Myocyte (in vitro differentiated cells): ENCODE results near the gene PRDM1. TPM values are rescaled to one million over a fixed set of nuclear protein-coding genes. Genes with fewer than 3 reads are reported as not detected.
A peak's percentile ranks its signal among the peaks of the same experiment; 100 is the strongest.

Experiments
- DNase-seq: peaks from one replicate; pipeline ENCODE4 v3.0.0-alpha.2; 2012; ENCODE audit warnings: low read depth
- total RNA-seq: library from RNA; depleted of rRNA; stranded (reverse); fragments of >200 nt; gene quantifications from 2 replicates; pipeline ENCODE4 v1.2.3, GENCODE V29; 2014

Gene PRDM1
- total RNA-seq, 1 donor from 2014 or later = 0.67 TPM

GRCh38 chr6:106094964-106095335 is 8.8 kb downstream of the PRDM1 start:
- DNase-seq = no peak

- peak; percentile 54 for DNase-seq
These were observed 11.5 kb downstream of the PRDM1 start for GRCh38 chr6:106097411-106098231.

DNA sequence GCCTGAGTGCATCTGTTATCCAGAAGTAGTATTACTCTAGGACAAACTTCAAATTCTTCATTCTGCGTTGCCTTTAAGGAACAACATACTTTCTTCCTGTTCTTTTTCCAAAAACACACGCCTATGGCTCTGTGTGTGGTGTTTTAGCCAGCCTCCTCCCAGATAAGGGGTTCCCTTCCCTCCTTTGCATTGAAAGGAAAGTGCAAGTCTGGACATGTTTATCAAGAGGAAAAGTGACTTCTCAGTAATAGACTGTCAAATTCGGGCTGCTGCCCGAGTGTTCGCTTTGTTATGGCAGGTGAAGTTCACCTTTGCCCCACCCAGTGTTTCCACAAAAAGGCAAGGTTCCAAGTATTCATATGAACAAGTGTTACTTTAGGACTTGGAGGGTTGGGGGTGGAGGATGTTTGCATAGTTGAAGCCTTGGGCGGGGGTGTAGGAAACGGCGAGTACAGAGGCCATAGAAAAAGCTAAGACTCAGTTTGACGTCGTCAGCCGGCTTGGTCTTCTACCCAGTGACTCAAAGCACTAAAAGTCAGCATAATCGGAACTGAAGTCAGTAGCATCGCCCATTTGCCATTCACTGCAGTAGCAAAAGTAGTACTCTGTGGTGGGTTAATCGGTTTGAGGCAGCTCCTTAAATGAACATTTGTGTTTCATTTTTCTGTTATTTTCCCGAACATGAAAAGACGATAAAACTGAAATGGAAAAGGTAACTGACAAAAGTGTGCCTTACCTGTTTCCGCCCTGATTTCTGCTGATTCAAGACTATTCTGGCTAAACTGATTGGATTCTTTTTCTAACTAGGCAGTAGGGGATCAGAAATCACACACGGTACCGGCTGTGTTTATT is 12.5 kb downstream of the PRDM1 start:
- no peak for DNase-seq

DNA sequence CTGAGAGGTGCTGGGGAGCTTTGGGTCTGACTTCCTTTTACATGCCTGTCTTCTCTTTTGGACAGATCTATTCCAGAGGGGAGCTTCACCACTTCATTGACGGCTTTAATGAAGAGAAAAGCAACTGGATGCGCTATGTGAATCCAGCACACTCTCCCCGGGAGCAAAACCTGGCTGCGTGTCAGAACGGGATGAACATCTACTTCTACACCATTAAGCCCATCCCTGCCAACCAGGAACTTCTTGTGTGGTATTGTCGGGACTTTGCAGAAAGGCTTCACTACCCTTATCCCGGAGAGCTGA is 13.1 kb downstream of the PRDM1 start:
- no peak for DNase-seq

GRCh38 chr6:106100755-106101154 is 14.6 kb downstream of the PRDM1 start:
- DNase-seq = no peak

GRCh38 chr6:106101466-106101865 is 15.3 kb downstream of the PRDM1 start:
- no peak for DNase-seq

DNA sequence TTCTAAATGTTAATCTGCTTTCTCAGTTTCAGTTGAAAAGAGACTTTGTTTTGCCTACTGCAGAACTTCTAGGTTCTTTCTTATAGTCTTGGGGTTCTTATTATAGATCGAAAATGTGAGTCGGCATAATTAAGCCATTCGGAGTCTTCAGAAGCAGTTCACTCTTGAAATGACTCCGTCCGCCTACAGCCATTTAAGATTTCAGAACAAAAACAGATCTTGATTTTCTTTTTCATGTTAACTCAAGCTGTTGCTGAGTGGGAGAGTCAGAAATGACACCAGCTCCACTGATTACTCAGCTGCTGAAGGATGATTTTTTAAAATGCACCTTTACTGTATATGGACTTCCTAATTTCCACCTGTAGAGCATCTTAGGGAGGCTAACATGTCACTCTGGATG is 15.9 kb downstream of the PRDM1 start:
- no peak for DNase-seq

- no peak for DNase-seq
These were observed 17.0 kb downstream of the PRDM1 start for GRCh38 chr6:106102967-106103727.

GRCh38 chr6:106103728-106104109 is 17.6 kb downstream of the PRDM1 start:
- DNase-seq = no peak

- no peak for DNase-seq
These were observed 18.3 kb downstream of the PRDM1 start for GRCh38 chr6:106104476-106104875.

GRCh38 chr6:106104941-106105340 is 18.8 kb downstream of the PRDM1 start:
- no peak for DNase-seq

DNA sequence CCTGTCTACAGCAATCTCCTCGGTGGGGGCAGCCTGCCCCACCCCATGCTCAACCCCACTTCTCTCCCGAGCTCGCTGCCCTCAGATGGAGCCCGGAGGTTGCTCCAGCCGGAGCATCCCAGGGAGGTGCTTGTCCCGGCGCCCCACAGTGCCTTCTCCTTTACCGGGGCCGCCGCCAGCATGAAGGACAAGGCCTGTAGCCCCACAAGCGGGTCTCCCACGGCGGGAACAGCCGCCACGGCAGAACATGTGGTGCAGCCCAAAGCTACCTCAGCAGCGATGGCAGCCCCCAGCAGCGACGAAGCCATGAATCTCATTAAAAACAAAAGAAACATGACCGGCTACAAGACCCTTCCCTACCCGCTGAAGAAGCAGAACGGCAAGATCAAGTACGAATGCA is 19.4 kb downstream of the PRDM1 start:
- no peak for DNase-seq

- DNase-seq = no peak
These were observed 20.3 kb downstream of the PRDM1 start for GRCh38 chr6:106106276-106107042.

- DNase-seq = no peak
These were observed 21.0 kb downstream of the PRDM1 start for GRCh38 chr6:106107043-106107613.

- no peak for DNase-seq
These were observed 22.0 kb downstream of the PRDM1 start for GRCh38 chr6:106108129-106108528.

- DNase-seq = no peak
These were observed 22.9 kb downstream of the PRDM1 start for GRCh38 chr6:106109029-106109428.

DNA sequence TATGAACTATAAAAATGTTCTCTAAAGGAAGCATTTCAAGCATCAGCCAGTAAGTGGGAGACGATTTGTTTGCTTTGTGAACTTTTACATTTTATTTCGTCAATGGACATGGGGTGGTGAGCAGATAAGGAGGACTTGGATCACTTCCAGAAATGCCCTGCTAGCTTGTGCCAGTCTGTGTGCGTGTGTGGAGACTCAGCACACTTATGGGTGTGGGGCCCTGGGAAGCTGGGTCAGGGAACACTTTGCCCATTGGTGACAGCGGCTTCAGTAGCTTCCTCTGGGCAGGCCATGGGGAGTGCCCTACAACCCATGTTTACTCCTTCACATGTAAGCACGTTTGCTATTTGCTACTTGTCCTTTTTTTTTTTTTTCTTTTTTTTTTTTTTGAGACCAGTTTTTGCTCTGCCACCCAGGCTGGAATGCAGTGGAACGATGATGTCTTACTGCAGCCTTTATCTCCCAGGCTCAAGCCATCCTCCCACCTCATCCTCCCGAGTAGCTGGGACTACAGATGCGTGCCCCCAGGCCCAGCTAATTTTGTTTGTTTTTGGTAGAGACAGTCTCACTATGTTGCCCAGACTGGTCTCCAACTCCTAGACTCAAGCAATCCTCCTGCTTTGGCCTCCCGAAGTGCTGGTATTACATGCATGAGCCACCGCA is 24.2 kb downstream of the PRDM1 start:
- no peak for DNase-seq

DNA sequence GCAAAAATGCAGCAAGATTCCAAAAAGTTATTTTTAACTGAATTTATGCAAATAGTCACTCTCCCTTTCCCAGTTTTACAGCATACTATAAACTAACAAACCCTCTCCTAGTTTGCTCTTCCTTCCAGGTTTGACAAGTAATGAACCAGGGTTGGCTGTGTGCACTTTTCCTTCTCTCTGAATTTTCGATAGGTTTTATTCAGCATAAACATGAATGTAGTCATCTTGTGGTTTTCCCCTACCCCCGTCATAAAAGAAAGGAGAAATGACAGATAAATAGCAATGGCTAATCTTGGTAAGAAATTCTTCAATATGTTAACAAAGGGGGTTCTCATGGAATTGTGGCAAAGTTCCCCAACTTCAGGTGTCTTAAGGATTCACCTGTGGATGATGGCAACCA is 26.3 kb downstream of the PRDM1 start:
- no peak for DNase-seq

DNA sequence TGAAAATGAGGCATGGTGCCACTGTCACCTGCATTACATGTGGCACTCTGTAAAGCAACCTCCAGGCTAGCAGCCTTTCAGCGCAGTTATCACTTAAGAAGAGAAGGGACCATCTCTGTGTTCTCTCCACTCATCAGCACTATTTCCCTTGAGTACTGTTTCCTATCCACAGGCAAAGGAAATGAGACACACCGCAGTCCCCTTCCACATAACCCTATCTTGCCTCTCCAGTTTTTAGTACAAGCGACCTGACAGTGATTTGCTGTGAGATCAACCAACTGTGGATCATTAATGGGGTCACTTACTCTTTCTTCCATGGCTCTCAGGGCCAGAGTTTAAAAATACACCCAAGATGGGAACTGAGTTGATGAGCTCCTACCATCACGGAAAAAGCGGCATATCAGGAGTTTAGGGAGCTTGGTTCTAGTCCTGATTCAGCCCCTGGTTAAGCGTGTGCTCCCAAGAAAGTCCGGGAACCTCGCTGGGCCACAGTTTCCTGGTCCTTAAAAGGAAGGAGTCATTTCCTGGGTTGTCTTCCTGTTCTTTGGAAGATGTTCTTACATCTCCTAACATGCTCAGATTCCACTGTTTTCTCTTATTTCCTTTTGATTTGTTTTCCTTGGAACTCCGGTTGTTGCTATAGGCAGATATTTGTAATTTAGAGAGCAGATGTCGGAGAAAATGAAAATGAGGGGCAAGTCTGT is 27.3 kb downstream of the PRDM1 start:
- no peak for DNase-seq

DNA sequence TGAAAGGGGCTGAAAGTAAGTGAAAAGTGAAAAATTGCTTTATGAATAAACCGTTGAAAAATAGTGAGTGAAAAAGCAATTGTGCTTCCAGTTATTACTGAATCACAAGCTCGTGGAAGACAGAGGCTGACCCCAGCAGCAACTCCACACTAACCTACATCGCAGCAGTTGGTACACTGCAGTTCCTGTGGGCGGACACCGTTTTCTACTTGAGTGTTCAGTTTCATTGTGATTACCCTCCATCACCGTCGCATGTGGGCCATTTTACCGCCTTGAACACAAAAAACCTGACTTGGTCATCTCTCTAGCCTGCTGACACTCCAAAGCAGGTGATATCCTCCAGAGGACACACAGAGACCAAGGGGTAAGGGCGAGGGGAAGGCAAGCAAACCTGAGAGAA is 28.4 kb downstream of the PRDM1 start:
- no peak for DNase-seq
